Fibroblast of mammary gland (primary cell): ENCODE data around the gene LAMTOR4.
"Not testable (repeated sequence)": the region's sequence is repeated elsewhere in the genome, so short reads cannot be mapped to it uniquely, and the experiment has no call there.

Experiments
- DNase-seq: peaks from one replicate; pipeline ENCODE4 v3.0.0-alpha.2; 2010; ENCODE audit warnings: low read depth
- H3K4me3 ChIP-seq: 2 replicates; pipeline ENCODE4 v1.5.1; 2011; ENCODE audit warnings: low read depth, mild to moderate bottlenecking, low read length, moderate library complexity; ENCODE audit not compliant: control insufficient read depth
- CTCF ChIP-seq: conservative IDR thresholded peaks from 2 replicates; pipeline ENCODE4 v1.5.1; 2011; ENCODE audit warnings: low read depth, low read length, inconsistent platforms; ENCODE audit not compliant: control insufficient read depth, insufficient read depth

Gene LAMTOR4

GRCh38 chr7:100174582-100174981 lies 25.9 kb downstream of the LAMTOR4 start:
- no peak for DNase-seq
- no peak overlapping the region for H3K4me3 ChIP-seq
- TF ChIP-seq CTCF: no peak

- no peak for DNase-seq
- no peak overlapping the region for H3K4me3 ChIP-seq
- no peak for TF ChIP-seq CTCF
Measured at GRCh38 chr7:100175296-100175935, 26.7 kb downstream of the LAMTOR4 start.

GRCh38 chr7:100176096-100177044 lies 27.7 kb downstream of the LAMTOR4 start:
- no peak for DNase-seq
- no peak for TF ChIP-seq CTCF
- H3K4me3 ChIP-seq: peak overlapping the region; percentile 66

GRCh38 chr7:100177045-100178001 lies 28.6 kb downstream of the LAMTOR4 start, which contains the start of the genes GPC2 and STAG3:
GPC2 (minus strand) TSS chr7:100177381; CDS start chr7:100177199, 182 bp downstream.
STAG3 (plus strand) TSS chr7:100177918; CDS start chr7:100180557, 2,639 bp downstream.
- TF ChIP-seq CTCF: no peak
- peak; percentile 93 for DNase-seq
- peak within 1 kb of the TSS; percentile 66 for H3K4me3 ChIP-seq

GRCh38 chr7:100180084-100180483 lies 31.4 kb downstream of the LAMTOR4 start:
- not testable (repeated sequence) for DNase-seq, H3K4me3 ChIP-seq

GRCh38 chr7:100182616-100183015 lies 33.9 kb downstream of the LAMTOR4 start:
- DNase-seq: not testable (repeated sequence)

GRCh38 chr7:100183090-100183489 lies 34.4 kb downstream of the LAMTOR4 start:
- H3K4me3 ChIP-seq, DNase-seq: not testable (repeated sequence)

More at GRCh38 chr7:100182616-100183015, 33.9 kb downstream of the LAMTOR4 start:
- H3K4me3 ChIP-seq: not testable (repeated sequence)

GRCh38 chr7:100185726-100186125 lies 37.0 kb downstream of the LAMTOR4 start:
- H3K4me3 ChIP-seq: no peak overlapping the region
- TF ChIP-seq CTCF: no peak

More at GRCh38 chr7:100185726-100186125, 37.0 kb downstream of the LAMTOR4 start:
- no peak for DNase-seq
